ENCODE measurements around the gene NCAM1.

The NCAM1 gene

DNA sequence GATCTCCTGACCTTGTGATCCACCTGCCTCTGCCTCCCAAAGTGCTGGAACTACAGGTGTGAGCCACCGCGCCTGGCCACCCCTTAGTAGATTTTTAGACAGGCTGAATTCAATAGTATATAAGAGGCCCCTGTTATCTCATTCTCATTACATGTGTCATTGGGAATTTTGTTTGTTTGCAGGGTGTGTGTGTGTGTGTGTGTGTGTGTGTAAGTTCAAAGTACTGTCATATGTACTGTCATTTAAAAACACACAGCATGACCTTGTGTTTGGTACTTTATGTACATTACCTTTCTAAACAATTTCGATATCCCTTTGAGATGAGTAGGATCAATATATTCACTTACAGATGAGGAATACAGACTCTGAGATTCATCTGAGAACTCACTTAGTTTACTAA is 234.5 kb downstream of the NCAM1 start:
- Histone ChIP-seq H3K27me3 (ENCODE audit: control insufficient read depth, insufficient read depth, low read length) (no peaks in the 10 kb centered on the region), H3K27ac (ENCODE audit: low read length) (no peak overlapping the region), H3K4me1 (ENCODE audit: control insufficient read depth, insufficient read depth, low read length) (peaks cover 1% of the 10 kb centered on the region; the same call in 1 of the 2 replicates), H3K9me3 (ENCODE audit: control insufficient read depth, insufficient read depth, low read length) (no peaks in the 10 kb centered on the region), H3K4me3 (ENCODE audit: low read length) (no peak overlapping the region), H3K36me3 (ENCODE audit: control insufficient read depth, insufficient read depth, low read length) (no peaks in the 10 kb centered on the region)
- no CpG with 5 or more reads among the region's 3 CpGs for WGBS (ENCODE audit: insufficient coverage, insufficient read length)
- no peak for DNase-seq (ENCODE audit: low read depth, low spot score)

DNA sequence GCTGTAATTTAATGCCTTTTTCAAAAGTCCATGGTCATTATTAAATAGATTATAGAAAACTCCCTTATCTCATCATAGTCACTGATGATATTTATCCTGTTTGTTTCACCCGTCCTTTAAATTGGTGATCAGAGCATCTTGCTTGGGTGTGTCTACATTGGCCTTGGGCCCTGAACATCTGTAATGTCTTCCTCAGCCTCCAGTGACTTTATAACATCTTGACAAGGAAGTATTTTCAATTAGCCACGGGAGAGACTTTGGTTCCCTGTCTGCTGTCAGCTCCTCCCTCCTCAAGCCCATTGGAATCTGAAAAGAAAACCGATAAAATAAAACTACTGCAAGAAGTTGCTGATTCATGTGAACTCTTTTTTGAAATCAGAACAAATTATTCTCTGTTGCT is 236.2 kb downstream of the NCAM1 start:
- WGBS (ENCODE audit: insufficient coverage, insufficient read length), result no CpG with 5 or more reads among the region's 3 CpGs
- DNase-seq (ENCODE audit: low read depth, low spot score), result no peak
- no peak overlapping the region for H3K4me3 ChIP-seq (ENCODE audit: low read length)
- H3K27me3 ChIP-seq (ENCODE audit: control insufficient read depth, insufficient read depth, low read length), result no peaks in the 10 kb centered on the region
- H3K36me3 ChIP-seq (ENCODE audit: control insufficient read depth, insufficient read depth, low read length), result no peaks in the 10 kb centered on the region
- H3K27ac ChIP-seq (ENCODE audit: low read length), result no peak overlapping the region
- no peaks in the 10 kb centered on the region; the same call in 1 of the 2 replicates for H3K4me1 ChIP-seq (ENCODE audit: control insufficient read depth, insufficient read depth, low read length)
- H3K9me3 ChIP-seq (ENCODE audit: control insufficient read depth, insufficient read depth, low read length), result no peaks in the 10 kb centered on the region

DNA sequence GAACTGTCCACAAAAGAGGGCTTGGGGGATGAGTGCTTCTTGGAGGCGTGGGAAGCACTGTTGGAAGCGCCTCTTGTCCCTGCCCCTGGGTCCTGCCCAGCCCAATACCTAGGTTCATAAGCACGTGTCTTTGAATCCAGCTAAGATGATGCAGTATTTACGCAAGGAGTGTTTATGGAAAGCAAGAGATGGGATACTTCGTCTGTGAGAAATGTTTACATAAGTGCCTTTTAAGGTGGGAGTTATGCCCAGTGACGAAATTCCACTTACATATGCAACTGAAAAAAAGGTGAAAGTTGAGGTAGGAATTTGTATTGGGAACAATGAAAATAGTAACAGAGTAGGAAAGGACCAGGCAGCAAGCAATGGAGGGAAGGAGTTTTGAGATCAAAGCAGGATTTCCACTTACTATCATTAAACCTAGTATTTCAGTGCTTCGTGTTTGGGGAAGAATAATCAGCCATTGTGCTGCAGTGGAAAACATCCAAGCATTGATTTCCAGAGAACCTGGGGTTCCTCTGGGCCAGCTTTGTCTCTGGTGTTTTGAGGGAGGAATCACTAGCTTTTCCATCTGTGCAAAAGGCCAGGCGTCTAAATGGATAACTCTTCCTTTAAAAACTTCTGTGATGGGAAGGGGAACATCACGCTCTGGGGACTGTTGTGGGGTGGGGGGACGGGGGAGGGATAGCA is 237.9 kb downstream of the NCAM1 start:
- WGBS (ENCODE audit: insufficient coverage, insufficient read length), result no CpG with 5 or more reads among the region's 10 CpGs
- no peaks in the 10 kb centered on the region for H3K36me3 ChIP-seq (ENCODE audit: control insufficient read depth, insufficient read depth, low read length)
- H3K4me3 ChIP-seq (ENCODE audit: low read length), result no peak overlapping the region
- no peaks in the 10 kb centered on the region for H3K27me3 ChIP-seq (ENCODE audit: control insufficient read depth, insufficient read depth, low read length)
- H3K9me3 ChIP-seq (ENCODE audit: control insufficient read depth, insufficient read depth, low read length), result no peaks in the 10 kb centered on the region
- no peak for DNase-seq (ENCODE audit: low read depth, low spot score)
- H3K4me1 ChIP-seq (ENCODE audit: control insufficient read depth, insufficient read depth, low read length), result no peaks in the 10 kb centered on the region
- no peak overlapping the region for H3K27ac ChIP-seq (ENCODE audit: low read length)

DNA sequence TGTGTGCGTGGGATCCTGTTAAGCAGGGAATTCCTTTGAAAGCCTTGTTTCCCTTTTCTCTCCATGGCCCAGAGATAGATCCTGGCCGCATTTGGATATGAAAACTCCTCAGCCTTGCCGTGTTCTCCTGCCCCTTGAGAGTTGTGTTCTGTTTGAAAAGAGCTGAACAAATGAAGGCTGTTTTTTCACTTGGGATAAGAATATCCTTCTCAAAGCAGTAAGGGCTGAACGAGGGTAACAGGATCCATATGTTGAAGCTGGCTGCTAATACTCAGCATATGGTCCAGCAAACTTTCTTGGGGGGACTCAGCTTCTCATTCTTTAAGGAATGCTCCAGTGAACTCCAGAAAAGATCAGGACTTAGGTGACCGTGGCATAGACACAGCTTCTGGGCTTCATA is 238.6 kb downstream of the NCAM1 start:
- DNase-seq (ENCODE audit: low read depth, low spot score), result no peak
- no peaks in the 10 kb centered on the region for H3K36me3 ChIP-seq (ENCODE audit: control insufficient read depth, insufficient read depth, low read length)
- H3K4me3 ChIP-seq (ENCODE audit: low read length), result no peak overlapping the region
- no CpG with 5 or more reads among the region's 5 CpGs for WGBS (ENCODE audit: insufficient coverage, insufficient read length)
- H3K4me1 ChIP-seq (ENCODE audit: control insufficient read depth, insufficient read depth, low read length), result no peaks in the 10 kb centered on the region
- H3K27ac ChIP-seq (ENCODE audit: low read length), result no peak overlapping the region
- H3K9me3 ChIP-seq (ENCODE audit: control insufficient read depth, insufficient read depth, low read length), result no peaks in the 10 kb centered on the region
- H3K27me3 ChIP-seq (ENCODE audit: control insufficient read depth, insufficient read depth, low read length), result no peaks in the 10 kb centered on the region

DNA sequence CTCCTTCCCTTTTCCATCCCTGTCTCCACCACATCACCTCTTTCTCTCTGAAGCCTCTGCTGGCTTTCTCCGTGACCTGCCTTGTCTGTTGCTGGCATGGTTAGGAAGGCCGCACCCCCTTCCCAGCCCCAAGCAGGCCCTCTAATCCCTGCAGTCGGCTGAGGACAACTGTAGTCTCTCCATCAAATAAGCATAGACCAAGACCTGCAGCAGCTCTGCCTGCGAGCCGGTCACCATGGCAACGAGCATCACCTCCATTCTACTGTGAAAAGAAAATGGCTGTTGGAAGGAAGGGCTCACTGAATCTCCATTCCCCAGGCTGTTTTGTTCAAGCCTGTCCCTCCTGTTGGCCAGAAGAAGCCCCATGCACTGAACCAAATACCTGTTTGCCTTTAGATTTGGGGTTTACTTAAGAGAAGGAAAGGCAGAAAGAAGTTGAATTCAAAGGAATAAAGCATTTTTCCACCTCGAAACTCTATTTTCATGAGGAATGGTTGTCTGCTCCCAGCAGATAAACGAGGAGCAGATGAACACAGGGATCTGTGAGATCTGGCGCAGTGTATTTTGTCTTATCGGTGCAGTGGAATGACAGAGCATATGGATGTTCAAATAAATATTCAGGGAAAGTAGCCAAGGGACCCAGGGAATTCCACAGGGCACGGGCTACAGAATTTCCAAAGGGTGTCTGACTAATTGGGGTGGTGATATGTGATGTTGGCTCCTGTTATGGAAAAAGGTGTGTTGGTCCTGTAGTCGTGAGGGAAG is 240.0 kb downstream of the NCAM1 start:
- no peaks in the 10 kb centered on the region for H3K9me3 ChIP-seq (ENCODE audit: control insufficient read depth, insufficient read depth, low read length)
- H3K27me3 ChIP-seq (ENCODE audit: control insufficient read depth, insufficient read depth, low read length), result no peaks in the 10 kb centered on the region
- no peak for DNase-seq (ENCODE audit: low read depth, low spot score)
- H3K4me3 ChIP-seq (ENCODE audit: low read length), result no peak overlapping the region
- no peaks in the 10 kb centered on the region for H3K4me1 ChIP-seq (ENCODE audit: control insufficient read depth, insufficient read depth, low read length)
- no CpG with 5 or more reads among the region's 12 CpGs for WGBS (ENCODE audit: insufficient coverage, insufficient read length)
- H3K36me3 ChIP-seq (ENCODE audit: control insufficient read depth, insufficient read depth, low read length), result no peaks in the 10 kb centered on the region
- H3K27ac ChIP-seq (ENCODE audit: low read length), result no peak overlapping the region

DNA sequence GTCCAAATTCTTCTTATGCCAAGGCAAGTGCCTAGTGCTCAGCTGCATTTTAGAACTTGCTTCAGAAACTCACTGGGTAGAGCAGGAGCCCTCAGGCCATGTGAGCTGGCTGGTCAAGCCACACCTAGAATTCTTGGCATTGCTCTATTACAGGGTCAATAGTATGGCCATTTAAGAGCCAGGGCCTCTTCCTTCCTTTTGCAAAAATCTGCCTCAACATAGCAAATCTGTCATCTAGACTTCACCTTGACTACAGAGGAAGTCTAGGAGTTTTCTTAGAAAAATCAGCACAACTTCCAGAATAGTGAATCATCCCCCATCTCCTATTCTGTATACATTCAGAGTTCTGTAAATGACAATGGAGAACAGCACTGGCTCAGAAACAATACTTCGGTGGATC is 241.2 kb downstream of the NCAM1 start:
- Histone ChIP-seq H3K36me3 (ENCODE audit: control insufficient read depth, insufficient read depth, low read length) (no peaks in the 10 kb centered on the region), H3K4me1 (ENCODE audit: control insufficient read depth, insufficient read depth, low read length) (no peaks in the 10 kb centered on the region), H3K27ac (ENCODE audit: low read length) (no peak overlapping the region), H3K27me3 (ENCODE audit: control insufficient read depth, insufficient read depth, low read length) (no peaks in the 10 kb centered on the region), H3K9me3 (ENCODE audit: control insufficient read depth, insufficient read depth, low read length) (no peaks in the 10 kb centered on the region), H3K4me3 (ENCODE audit: low read length) (no peak overlapping the region)
- no peak for DNase-seq (ENCODE audit: low read depth, low spot score)
- no CpG with 5 or more reads among the region's 1 CpG for WGBS (ENCODE audit: insufficient coverage, insufficient read length)

DNA sequence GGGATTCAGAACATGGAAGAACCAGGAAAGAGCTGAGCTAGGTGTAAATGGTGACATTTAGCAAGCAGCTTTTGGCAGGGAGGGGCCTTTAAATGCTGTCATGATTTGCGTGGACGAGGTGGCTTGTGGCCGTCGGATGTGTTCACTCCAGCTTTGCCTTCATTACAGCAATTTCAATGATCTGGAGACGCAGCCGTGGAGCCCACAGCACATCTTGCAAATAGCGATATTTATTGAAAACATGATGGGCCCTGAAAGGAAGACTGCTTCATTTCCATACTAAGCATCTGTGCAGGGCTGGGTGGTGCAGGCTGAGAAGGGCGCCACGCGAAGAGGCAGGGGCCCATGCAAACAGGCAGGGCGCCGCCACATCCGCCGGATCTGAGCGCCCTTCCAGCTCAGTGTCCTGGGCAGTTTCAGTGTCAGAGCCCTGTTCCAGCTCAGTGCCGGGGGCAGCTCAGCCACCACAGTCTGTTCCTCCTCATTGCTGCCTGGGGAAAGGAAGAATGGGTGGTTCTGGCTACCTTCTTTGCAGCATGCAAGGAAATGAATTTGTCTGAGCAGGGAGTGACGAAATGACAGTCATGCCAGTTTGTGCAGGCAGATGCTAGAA is 242.0 kb downstream of the NCAM1 start:
- Histone ChIP-seq H3K27ac (ENCODE audit: low read length) (no peak overlapping the region), H3K4me3 (ENCODE audit: low read length) (no peak overlapping the region), H3K9me3 (ENCODE audit: control insufficient read depth, insufficient read depth, low read length) (no peaks in the 10 kb centered on the region), H3K36me3 (ENCODE audit: control insufficient read depth, insufficient read depth, low read length) (no peaks in the 10 kb centered on the region), H3K4me1 (ENCODE audit: control insufficient read depth, insufficient read depth, low read length) (no peaks in the 10 kb centered on the region), H3K27me3 (ENCODE audit: control insufficient read depth, insufficient read depth, low read length) (no peaks in the 10 kb centered on the region)
- DNase-seq (ENCODE audit: low read depth, low spot score), result no peak
- no CpG with 5 or more reads among the region's 17 CpGs for WGBS (ENCODE audit: insufficient coverage, insufficient read length)

DNA sequence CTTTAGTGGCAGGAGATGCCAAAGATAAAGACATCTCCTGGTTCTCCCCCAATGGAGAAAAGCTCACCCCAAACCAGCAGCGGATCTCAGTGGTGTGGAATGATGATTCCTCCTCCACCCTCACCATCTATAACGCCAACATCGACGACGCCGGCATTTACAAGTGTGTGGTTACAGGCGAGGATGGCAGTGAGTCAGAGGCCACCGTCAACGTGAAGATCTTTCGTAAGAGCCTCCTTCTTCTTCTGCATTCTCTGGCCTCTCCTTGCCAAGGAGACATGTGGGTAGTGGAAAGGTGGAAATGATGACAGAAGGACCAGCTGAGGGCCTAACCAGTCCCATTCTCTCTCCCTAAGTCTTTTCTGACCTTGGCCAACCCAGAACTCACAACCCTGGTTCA is 243.1 kb downstream of the NCAM1 start:
- no peak for DNase-seq (ENCODE audit: low read depth, low spot score)
- Histone ChIP-seq H3K9me3 (ENCODE audit: control insufficient read depth, insufficient read depth, low read length) (no peaks in the 10 kb centered on the region), H3K4me3 (ENCODE audit: low read length) (no peak overlapping the region), H3K27me3 (ENCODE audit: control insufficient read depth, insufficient read depth, low read length) (no peaks in the 10 kb centered on the region), H3K4me1 (ENCODE audit: control insufficient read depth, insufficient read depth, low read length) (no peaks in the 10 kb centered on the region), H3K27ac (ENCODE audit: low read length) (no peak overlapping the region), H3K36me3 (ENCODE audit: control insufficient read depth, insufficient read depth, low read length) (no peaks in the 10 kb centered on the region)
- no CpG with 5 or more reads among the region's 10 CpGs for WGBS (ENCODE audit: insufficient coverage, insufficient read length)

DNA sequence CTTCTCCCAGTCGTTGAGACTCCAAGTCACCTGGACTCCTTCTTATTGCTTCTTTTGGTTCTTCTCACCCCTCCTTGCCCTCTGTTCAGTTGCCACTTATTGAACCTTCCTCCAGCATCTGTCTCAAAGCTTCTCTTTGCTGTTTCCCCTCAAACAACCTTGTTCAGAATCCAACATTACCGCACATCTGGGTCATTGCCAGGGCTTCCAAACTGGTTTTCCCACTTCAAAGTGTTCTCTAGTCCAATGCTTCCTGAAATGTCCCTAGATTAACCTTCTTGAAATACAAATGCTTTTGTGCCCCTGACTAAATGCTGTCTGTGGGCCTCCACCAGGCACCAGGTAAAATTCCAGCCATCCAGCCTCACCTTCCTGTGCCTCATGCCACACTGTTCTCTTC is 252.3 kb downstream of the NCAM1 start:
- H3K36me3 ChIP-seq (ENCODE audit: control insufficient read depth, insufficient read depth, low read length), result no peaks in the 10 kb centered on the region
- no peak for DNase-seq (ENCODE audit: low read depth, low spot score)
- no peaks in the 10 kb centered on the region for H3K9me3 ChIP-seq (ENCODE audit: control insufficient read depth, insufficient read depth, low read length)
- WGBS (ENCODE audit: insufficient coverage, insufficient read length), result no CpG with 5 or more reads among the region's 2 CpGs
- H3K4me1 ChIP-seq (ENCODE audit: control insufficient read depth, insufficient read depth, low read length), result no peaks in the 10 kb centered on the region
- H3K4me3 ChIP-seq (ENCODE audit: low read length), result no peak overlapping the region
- no peak overlapping the region for H3K27ac ChIP-seq (ENCODE audit: low read length)
- H3K27me3 ChIP-seq (ENCODE audit: control insufficient read depth, insufficient read depth, low read length), result no peaks in the 10 kb centered on the region

DNA sequence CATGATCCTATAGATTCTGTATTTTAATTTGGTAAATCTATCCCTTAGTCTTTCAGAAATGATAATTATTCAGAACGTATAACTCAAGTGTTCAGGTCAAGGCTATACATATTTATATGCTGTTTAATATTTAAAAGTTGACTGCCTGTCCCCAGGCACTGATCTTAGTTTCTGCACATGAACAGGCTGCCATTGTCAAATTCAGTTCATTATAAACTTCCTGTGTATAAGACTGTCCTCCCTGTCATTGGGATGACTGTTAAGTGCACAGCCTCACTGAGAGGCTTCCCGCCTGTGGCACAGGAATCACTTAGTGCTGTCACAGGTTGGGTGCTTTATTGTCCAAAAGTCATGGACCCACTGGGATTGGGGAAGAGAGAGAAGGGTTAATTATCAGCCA is 261.0 kb downstream of the NCAM1 start:
- no peak overlapping the region for H3K4me3 ChIP-seq (ENCODE audit: low read length)
- WGBS (ENCODE audit: insufficient coverage, insufficient read length), result no CpG with 5 or more reads among the region's 2 CpGs
- H3K9me3 ChIP-seq (ENCODE audit: control insufficient read depth, insufficient read depth, low read length), result no peaks in the 10 kb centered on the region
- no peaks in the 10 kb centered on the region for H3K36me3 ChIP-seq (ENCODE audit: control insufficient read depth, insufficient read depth, low read length)
- no peaks in the 10 kb centered on the region for H3K4me1 ChIP-seq (ENCODE audit: control insufficient read depth, insufficient read depth, low read length)
- H3K27ac ChIP-seq (ENCODE audit: low read length), result no peak overlapping the region
- DNase-seq (ENCODE audit: low read depth, low spot score), result no peak
- no peaks in the 10 kb centered on the region for H3K27me3 ChIP-seq (ENCODE audit: control insufficient read depth, insufficient read depth, low read length)

All from iPS DF 6.9 (cell line).